HG03520 (cell line): ENCODE results near the gene YIF1B.
A peak's percentile ranks its signal among the peaks of the same experiment; 100 is the strongest.

Experiments
- ATAC-seq: cut with Tn5 transposase; IDR thresholded peaks from one replicate; pipeline ENCODE4 v1.9.1; 2021; ENCODE audit warnings: mild to moderate bottlenecking, moderate library complexity; ENCODE audit not compliant: unreplicated experiment

Gene YIF1B

DNA sequence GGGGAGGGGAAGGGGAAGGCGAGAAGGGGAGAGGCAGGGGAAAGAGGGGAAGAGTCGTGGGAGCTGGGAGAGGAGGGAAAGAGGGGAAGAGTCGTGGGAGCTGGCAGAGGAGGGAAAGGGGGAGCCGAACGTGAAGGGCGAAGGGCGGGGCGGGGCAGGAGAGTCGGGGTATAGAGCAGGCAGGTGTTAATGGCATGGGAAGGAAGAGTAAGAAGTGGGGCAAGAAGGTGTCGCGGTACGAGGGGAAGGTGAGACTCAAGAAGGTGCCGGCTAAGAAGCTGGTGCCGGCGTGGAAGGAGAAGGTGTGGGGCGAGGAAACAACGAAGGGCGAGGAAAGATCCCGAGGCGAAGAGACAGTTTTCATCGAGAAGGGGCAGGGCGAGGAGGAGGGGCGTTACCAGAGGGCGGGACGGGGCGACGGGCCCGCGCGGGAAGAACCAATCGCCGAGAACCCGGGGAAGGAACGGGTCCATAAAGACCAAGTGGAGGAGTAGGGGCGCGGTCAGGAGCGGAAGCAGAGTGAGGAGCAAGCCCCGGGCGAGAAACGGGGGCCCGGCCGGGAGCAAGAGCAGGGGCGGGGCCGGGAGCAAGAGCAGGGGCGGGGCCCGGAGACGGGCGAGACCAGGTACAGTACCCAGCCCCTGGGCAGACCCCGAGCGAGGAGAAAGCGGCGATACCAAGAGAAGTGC, 20.3 kb upstream of the YIF1B start:
- peak; percentile 52 for ATAC-seq

DNA sequence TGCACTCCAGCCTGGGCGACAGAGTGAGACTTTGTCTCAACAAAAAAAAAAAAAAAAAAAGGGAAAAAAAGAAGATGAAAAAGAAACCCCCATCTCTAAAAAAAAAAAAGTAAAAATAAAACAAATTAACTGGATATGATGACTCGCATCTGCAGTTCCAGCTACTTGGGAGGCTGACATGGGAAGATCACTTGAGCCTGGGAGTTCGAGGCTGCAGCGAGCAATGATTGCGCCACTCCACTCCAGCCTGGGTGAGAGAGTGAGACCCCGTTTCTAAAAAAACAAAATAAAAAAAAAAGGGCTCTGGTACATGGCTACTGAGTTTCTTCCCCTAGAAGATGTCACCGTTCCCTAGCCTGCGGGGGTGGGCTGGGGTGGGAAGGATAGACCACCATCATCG, 17.5 kb upstream of the YIF1B start:
- no peak for ATAC-seq

DNA sequence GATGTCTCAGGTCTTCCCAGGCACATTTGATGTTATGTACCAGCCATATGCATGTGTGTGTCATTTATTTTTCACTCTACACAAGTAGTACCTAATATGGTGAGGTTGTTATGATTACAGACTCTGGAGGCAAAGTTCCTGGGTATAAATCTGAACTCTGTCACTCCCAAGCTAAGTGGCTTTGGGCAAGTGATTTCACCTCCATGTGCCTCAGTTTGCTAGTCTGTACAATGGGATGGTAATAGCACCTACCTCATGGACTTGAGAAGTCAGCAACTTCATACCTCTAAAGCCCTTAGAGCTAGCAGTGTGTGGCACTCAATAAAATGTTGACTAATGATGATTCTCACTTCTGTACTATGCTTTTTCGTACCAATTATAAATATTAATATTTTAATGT, 16.0 kb upstream of the YIF1B start:
- ATAC-seq = no peak

DNA sequence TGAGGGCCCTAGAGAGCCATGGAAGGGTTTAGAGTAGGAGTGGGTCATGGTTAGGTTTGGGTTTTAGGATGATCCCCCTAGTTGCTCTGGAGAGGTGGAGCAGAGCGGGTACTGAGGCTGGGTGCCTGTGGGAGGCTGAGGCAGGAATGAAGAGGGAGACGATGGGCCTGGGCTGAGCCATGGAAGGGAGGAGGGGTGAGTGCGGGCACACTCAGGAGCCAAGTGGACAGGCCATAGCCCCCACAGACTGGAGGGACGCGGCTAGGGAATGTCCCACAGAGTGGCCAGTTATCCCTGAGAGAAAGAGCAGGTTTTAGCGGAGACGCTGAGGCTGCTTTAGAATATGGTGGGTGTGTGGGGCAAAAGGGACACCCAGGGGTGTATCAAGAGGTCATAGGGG, 13.9 kb upstream of the YIF1B start:
- ATAC-seq = no peak

DNA sequence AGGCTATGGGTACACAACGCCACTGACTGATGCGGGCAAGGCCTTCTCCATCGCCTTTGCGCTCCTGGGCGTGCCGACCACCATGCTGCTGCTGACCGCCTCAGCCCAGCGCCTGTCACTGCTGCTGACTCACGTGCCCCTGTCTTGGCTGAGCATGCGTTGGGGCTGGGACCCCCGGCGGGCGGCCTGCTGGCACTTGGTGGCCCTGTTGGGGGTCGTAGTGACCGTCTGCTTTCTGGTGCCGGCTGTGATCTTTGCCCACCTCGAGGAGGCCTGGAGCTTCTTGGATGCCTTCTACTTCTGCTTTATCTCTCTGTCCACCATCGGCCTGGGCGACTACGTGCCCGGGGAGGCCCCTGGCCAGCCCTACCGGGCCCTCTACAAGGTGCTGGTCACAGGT, 10.8 kb upstream of the YIF1B start:
- ATAC-seq = no peak

DNA sequence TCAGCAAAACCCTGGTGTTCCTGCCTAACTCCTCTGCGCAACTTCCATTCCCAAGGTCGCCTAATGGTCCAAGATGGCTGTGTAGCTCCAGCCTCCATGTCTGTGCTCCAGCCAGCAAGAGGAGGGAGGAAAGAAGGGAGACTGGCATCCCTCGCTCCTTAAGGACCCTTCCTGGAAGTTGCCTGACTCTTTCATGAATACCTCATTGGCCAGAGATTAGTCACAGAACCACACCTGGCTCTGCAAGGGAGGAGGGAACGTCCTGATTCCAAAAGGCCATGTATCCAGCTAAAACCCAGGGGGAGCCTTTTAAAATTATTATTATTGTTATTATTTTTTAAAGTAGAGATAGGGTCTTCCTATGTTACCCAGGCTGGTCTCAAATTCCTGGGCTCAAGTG, 8.7 kb upstream of the YIF1B start:
- ATAC-seq = no peak

DNA sequence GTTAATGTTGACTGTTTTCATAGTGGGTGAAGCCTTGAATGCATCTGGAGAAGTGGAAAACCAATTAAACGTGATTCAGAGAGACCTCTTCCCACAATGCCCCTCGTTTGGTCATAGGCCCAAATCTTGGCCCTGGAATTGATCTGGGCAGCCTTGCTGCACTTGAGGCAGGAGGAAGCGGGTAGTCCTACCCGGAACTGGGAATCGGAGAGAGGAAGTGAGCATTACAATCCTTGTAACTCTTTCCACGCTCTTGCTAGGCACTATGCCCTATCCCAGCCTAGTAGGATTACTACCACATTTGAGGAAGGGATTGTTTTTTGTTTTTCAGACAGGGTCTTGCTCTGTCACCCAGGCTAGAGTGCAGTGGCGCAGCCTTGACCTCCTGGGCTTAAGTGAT, 7.5 kb upstream of the YIF1B start:
- no peak for ATAC-seq

DNA sequence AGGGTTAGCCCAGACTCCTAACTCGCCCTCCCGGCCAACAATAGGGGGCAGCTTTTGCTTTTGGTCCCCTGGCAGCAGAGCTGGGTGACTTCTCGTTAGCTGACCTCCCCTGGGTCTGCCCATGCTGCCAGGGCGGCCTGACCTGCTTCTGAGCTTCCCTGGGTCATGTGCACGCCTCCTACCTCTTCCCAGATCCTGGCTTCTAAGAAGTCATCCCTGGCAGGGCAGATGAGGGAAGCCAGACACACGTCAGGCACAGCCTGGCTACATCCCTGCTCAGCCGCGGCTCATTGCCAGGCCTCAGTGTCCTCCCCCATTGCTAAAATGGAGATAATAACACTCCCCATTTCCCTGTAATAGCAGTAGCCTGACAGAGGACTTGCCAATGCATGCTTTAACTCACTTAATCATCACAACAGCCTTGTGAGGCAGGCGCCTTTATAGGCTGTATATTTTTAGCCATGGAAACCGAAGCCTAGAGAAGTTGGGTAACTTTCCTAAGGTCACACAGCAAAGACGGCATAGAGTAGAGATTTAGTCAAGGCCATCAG, 6.0 kb upstream of the YIF1B start:
- no peak for ATAC-seq

- no peak for ATAC-seq
Observed at GRCh38 chr19:38320969-38321339, 5.2 kb upstream of the YIF1B start.

- no peak for ATAC-seq
Observed at GRCh38 chr19:38319421-38320258, 3.9 kb upstream of the YIF1B start, which contains the start of gene KCNK6. Gene KCNK6 (plus strand): TSS chr19:38319845. CDS start chr19:38319951, 106 bp downstream.

GRCh38 chr19:38318660-38319059, 2.9 kb upstream of the YIF1B start:
- no peak for ATAC-seq

- no peak for ATAC-seq
Observed at GRCh38 chr19:38317104-38317612, 1.4 kb upstream of the YIF1B start.

- no peak for ATAC-seq
Observed at GRCh38 chr19:38316477-38317067, 825 bp upstream of the YIF1B start.

DNA sequence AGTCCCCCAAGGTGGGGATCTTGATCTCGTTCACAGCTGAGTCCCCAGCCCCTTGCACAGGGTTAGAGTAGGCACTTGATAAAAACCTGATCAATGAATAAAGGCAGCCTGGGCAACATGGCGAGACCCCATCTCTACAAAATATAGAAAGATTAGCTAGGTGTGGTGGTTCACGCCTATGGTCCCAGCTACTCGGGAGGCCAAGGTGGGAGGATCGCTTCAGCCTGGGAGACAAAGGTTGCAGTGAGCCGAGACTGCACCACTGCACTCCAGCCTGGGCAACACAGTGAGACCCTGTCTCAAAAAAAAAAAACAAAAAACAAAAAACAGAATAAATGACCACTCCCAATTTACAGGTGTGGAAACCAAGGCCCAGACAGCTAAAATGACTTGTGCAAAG, 4.8 kb downstream of the YIF1B start:
- no peak for ATAC-seq

GRCh38 chr19:38310279-38310670, 5.5 kb downstream of the YIF1B start:
- ATAC-seq = no peak

- no peak for ATAC-seq
Observed at GRCh38 chr19:38309615-38310278, 6.0 kb downstream of the YIF1B start.

GRCh38 chr19:38308926-38309614, 6.7 kb downstream of the YIF1B start:
- ATAC-seq = no peak

- no peak for ATAC-seq
Observed at GRCh38 chr19:38308006-38308766, 7.6 kb downstream of the YIF1B start.

GRCh38 chr19:38307597-38307996, 8.2 kb downstream of the YIF1B start:
- no peak for ATAC-seq

DNA sequence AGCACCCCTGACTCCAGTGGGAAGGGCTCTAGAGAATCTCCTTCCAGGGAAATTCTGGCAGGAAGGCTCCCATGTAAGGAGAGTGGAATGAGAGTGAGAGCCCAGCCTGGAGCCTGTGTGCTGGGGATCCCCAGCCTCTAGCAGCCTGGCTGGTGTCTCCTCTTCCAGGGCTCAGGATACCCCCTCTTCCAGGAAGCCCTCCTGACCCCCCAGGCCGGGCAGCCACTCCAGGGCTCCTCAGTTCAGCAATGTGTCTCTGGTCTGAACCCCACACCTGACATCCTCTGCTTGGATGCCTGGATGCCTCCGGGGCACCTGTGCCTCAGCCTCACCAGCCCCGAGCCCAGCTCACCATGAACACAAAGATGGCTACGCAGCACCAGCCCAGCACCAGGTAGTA, 8.7 kb downstream of the YIF1B start:
- no peak for ATAC-seq
